Duodenal mucosa (tissue), 2 donors: ENCODE results near the gene GNAL.

Source experiments
- H3K27ac ChIP-seq: one replicate; pipeline ENCODE4 v1.7.0; 2013; ENCODE audit warnings: low read depth, low read length
- H3K27me3 ChIP-seq, 2 donors: one replicate each; pipeline ENCODE4 v1.7.0; 2013; ENCODE audit warnings: low read length in 2 of 2, control low read depth in 1 of 2; ENCODE audit not compliant: insufficient read depth in 2 of 2, control insufficient read depth in 1 of 2
- H3K36me3 ChIP-seq, 2 donors: one replicate each; pipeline ENCODE4 v1.7.0; 2013; ENCODE audit warnings: low read length in 2 of 2, control low read depth in 1 of 2; ENCODE audit not compliant: insufficient read depth in 2 of 2, control insufficient read depth in 1 of 2
- H3K4me1 ChIP-seq, 2 donors: one replicate each; pipeline ENCODE4 v1.7.0; 2013; ENCODE audit warnings: low read length in 2 of 2, control low read depth in 1 of 2; ENCODE audit not compliant: insufficient read depth in 2 of 2, control insufficient read depth in 1 of 2
- H3K4me3 ChIP-seq, 2 donors: one replicate each; pipeline ENCODE4 v1.7.0; 2013; ENCODE audit warnings: low read length in 2 of 2, low read depth in 1 of 2
- H3K9ac ChIP-seq, 2 donors: one replicate each; pipeline ENCODE4 v1.7.0; 2013; ENCODE audit warnings: low read length in 2 of 2, low read depth in 1 of 2
- H3K9me3 ChIP-seq, 2 donors: one replicate each; pipeline ENCODE4 v1.7.0; 2013; ENCODE audit warnings: low read length in 2 of 2, control low read depth in 1 of 2; ENCODE audit not compliant: control insufficient read depth in 1 of 2

GNAL gene

GRCh38 chr18:11754979-11755378 is 65.9 kb downstream of the GNAL start:
- Histone ChIP-seq H3K27ac (no peak overlapping the region), H3K9ac (no peak overlapping the region), H3K27me3 (peaks cover 6 to 11% of the 10 kb centered on the region in 2 donors), H3K9me3 (no peaks in the 10 kb centered on the region), H3K4me1 (no peaks in the 10 kb centered on the region), H3K4me3 (no peak overlapping the region), H3K36me3 (no peaks in the 10 kb centered on the region)

DNA sequence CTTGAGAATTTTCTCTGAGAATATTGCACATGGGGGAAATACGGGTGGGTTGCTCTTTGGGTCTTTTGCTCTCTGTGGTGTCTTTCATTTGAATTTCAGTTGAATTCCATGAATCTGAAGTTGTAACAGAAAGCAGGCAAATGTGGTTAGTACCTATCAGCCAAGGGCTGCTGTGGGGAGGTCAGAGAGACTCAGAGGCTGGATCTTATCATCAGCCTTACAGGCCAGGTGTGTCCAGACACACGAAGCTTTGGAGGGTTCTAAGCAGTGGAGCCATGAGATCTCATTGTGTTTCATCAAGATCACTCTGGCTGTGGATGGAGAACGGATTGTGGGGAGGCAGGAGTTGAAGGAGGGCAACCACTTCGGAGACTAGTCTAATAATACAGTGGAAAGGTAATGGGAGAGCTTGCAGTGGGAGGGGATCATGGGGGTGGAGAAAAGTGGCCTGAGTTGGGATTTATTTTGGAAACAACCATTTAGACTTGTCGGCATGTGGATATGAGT is 68.1 kb downstream of the GNAL start:
- H3K9me3 ChIP-seq = no peaks in the 10 kb centered on the region
- no peaks in the 10 kb centered on the region for H3K36me3 ChIP-seq
- no peak overlapping the region for H3K4me3 ChIP-seq
- no peak overlapping the region for H3K27ac ChIP-seq
- H3K9ac ChIP-seq = no peak overlapping the region
- peaks cover 0 to 2% of the 10 kb centered on the region in 2 donors for H3K27me3 ChIP-seq
- no peaks in the 10 kb centered on the region for H3K4me1 ChIP-seq

DNA sequence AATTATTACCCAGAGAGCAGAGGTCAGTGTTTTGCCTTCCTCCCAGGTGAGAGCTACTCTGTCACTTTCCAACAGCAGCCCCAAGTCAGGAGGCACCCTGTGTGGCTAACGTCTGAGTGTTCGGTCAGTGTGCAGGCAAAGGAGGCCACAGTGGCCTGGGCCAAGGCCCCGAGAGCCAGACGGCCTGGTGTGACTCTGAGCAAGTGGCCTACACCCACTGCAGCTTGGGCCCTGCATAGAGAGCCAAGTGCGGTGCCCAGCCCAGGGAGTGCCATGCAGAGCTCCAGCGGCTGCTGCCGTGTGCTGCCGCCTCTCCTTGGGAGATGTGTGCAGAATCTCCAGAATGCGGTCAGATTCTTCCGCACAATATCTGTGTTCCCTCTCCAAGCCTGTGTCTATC is 70.4 kb downstream of the GNAL start:
- Histone ChIP-seq H3K4me3 (no peak overlapping the region), H3K4me1 (no peaks in the 10 kb centered on the region), H3K27me3 (no peaks in the 10 kb centered on the region), H3K36me3 (no peaks in the 10 kb centered on the region), H3K9me3 (no peaks in the 10 kb centered on the region), H3K27ac (no peak overlapping the region), H3K9ac (no peak overlapping the region)

- Histone ChIP-seq H3K27ac (no peak overlapping the region), H3K9ac (no peak overlapping the region), H3K4me3 (no peak overlapping the region), H3K27me3 (no peaks in the 10 kb centered on the region), H3K36me3 (no peaks in the 10 kb centered on the region), H3K9me3 (no peaks in the 10 kb centered on the region), H3K4me1 (no peaks in the 10 kb centered on the region)
Observed at GRCh38 chr18:11760498-11761167, 71.6 kb downstream of the GNAL start.

DNA sequence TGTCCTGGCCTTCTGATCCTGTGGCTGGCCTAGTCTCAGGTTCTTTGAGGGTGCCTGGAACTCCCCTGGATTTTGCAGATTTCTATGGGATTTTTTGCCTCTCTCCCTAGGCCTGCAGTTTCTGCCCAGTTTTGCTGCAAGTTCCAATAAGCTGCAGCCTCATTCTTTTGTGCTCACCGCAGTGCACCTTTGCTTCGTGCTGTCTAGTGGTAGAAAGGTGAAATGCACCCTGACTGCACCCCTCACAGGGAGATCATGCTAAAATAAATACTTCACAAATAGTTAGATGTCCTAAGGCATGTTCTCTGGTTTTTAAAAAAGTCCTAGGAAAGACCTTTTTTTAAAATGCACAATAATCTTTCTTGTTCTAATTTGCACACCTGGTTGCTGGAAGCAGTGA is 72.5 kb downstream of the GNAL start:
- no peaks in the 10 kb centered on the region for H3K36me3 ChIP-seq

DNA sequence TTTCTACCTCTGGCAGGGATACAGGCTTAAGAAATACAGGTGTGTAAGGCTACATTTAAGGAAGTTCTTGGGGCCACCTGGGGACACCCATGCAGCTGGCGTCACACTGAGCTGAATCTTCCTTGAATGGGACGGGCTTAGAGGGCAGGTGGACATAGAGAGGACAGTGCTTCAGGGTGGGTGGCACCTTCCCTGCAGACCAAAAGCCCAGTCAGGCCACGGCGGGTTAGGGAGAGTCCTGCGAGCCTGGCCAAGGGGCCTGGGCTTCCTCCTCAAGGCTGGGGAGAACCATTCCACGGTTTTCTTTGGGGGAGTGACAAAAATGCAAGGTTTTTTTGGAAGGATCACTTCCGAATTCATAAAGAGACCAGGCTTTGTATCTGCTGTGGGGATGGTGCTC is 73.4 kb downstream of the GNAL start:
- no peak overlapping the region for H3K27ac ChIP-seq
- no peaks in the 10 kb centered on the region for H3K36me3 ChIP-seq
- no peak overlapping the region for H3K9ac ChIP-seq
- no peaks in the 10 kb centered on the region for H3K27me3 ChIP-seq
- H3K4me1 ChIP-seq = no peaks in the 10 kb centered on the region
- no peak overlapping the region for H3K4me3 ChIP-seq
- no peaks in the 10 kb centered on the region for H3K9me3 ChIP-seq

More for the DNA sequence above, 72.5 kb downstream of the GNAL start:
- no peak overlapping the region for H3K9ac ChIP-seq
- no peaks in the 10 kb centered on the region for H3K9me3 ChIP-seq
- no peak overlapping the region for H3K4me3 ChIP-seq
- H3K27ac ChIP-seq = no peak overlapping the region
- H3K27me3 ChIP-seq = no peaks in the 10 kb centered on the region
- no peaks in the 10 kb centered on the region for H3K4me1 ChIP-seq

DNA sequence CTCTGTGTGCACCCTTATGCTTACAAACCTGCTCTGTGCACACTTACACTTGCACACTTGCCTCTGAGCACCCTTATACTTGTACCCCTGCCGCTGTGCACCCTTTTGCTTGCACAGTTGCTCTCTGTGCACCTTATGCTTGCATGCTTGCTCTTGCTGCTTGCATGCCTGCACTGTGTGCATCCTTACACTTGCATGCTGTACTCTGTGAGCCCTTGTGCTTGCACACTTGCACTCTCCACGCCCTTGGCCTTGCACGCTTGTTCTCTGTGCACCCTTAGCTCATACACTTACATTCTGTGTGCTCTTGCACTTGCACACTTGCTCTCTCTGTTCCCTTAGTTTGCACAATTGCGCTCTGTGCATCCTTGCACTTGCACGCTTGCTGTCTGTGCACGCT is 78.3 kb downstream of the GNAL start:
- H3K27ac ChIP-seq = no peak overlapping the region
- no peak overlapping the region for H3K4me3 ChIP-seq
- H3K4me1 ChIP-seq = no peaks in the 10 kb centered on the region
- H3K36me3 ChIP-seq = no peaks in the 10 kb centered on the region
- no peak overlapping the region for H3K9ac ChIP-seq
- H3K9me3 ChIP-seq = no peaks in the 10 kb centered on the region
- H3K27me3 ChIP-seq = no peaks in the 10 kb centered on the region

- Histone ChIP-seq H3K9ac (no peak overlapping the region), H3K27ac (no peak overlapping the region), H3K4me1 (no peaks in the 10 kb centered on the region), H3K36me3 (no peaks in the 10 kb centered on the region), H3K9me3 (no peaks in the 10 kb centered on the region), H3K27me3 (no peaks in the 10 kb centered on the region), H3K4me3 (no peak overlapping the region)
Observed at GRCh38 chr18:11767935-11768334, 78.9 kb downstream of the GNAL start.

DNA sequence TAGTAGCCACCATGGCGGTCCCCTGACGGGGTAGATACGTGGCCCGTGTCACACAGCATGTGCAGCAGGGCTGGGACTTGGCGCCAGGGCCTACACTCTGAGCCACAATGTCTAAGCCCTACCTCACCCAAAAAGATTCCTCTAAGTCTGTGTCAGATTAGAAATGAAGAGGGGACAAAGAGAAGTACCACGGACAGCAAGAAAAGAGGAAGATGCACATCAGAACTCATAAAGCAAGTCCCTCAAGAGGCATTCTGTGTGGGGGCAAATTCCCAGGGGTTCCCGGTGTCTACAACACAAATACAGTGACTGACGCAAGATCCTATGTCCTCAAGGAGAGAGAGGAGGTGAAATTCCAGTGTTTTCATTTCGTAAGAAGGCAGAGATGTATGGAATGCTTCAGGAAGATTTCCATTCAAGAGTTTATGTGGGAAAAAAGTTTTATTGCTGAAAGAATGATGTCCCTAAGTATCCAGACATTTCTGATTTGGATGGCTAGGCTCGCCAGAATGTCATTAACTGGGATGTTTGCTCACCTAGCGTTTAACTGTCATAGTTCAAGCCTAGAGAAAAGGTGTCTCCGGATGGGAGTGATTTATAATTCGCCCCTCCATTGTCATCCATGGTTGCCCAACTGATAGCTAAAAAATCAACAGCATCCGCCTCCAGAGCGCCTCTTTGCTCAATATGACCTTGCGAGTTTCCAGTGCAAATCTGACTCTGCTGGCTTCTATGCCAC is 86.5 kb downstream of the GNAL start:
- Histone ChIP-seq H3K9ac (no peak overlapping the region), H3K36me3 (no peaks in the 10 kb centered on the region), H3K4me3 (no peak overlapping the region), H3K9me3 (no peaks in the 10 kb centered on the region), H3K27ac (no peak overlapping the region), H3K27me3 (no peaks in the 10 kb centered on the region), H3K4me1 (no peaks in the 10 kb centered on the region)

- H3K9me3 ChIP-seq = no peaks in the 10 kb centered on the region
- no peak overlapping the region for H3K27ac ChIP-seq
- no peaks in the 10 kb centered on the region for H3K36me3 ChIP-seq
- no peak overlapping the region for H3K4me3 ChIP-seq
- no peaks in the 10 kb centered on the region for H3K27me3 ChIP-seq
- no peaks in the 10 kb centered on the region for H3K4me1 ChIP-seq
- no peak overlapping the region for H3K9ac ChIP-seq
Observed at GRCh38 chr18:11780042-11780441, 91.0 kb downstream of the GNAL start.
